ENCODE measurements around the gene UGP2.
A peak's percentile ranks its signal among the peaks of the same experiment; 100 is the strongest.
"Not testable (repeated sequence)": the region's sequence is repeated elsewhere in the genome, so short reads cannot be mapped to it uniquely, and the experiment has no call there.

Gene UGP2

DNA sequence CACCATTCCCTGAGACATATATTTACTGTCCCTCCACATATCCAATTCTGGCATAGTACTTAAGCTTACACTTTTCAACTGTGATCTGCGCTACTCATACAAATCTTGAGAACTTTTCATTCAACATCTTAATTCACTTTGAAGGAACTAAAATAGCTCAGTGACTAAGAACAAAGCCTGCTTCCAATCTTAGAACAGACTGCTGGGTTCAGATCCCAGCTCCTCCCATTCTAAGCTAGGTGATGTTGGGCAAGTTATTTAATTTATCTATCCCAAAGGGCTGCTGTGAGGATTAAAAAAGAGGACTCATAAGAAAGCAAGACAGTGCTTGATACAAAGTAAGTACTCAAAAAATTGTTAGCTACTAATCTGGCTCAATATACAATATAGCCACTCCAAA is 57.9 kb downstream of the UGP2 start:
- DNase-seq, result no peak

DNA sequence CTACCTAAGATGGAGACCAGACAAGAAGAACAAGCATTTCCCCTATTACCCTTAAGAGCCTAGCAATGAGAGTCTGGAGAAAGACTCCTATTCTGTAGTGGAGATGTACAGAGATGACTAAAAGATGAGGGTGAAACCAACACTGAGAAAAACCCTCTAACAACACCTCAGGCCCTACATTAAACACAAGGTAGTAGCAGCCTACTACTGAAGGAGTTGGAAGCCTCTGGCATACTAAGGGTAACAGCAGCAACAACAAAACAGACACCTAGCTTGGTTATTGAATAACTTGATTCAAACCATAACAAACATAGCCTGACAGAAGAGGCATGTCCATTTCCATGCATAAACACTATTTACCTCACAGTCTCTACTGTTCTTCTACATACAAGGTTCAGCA is 60.5 kb downstream of the UGP2 start:
- DNase-seq, result no peak

DNA sequence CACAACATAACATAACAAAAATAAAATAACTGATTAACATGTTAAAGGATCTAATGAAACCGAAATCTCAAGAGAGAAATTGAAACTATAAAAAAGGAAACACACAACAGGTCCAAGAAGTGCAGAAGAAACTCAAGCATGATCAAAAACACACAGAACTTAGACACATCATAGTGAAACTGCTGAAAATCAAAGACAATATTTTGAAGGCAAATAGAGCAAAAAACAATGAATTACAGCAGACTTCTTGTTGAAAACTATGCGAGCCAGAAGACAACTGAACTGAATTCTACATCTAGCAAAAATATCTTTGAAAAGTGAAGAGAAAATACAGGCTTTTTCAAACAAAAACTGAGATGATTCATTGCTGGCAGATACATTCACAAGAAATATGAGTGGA is 61.3 kb downstream of the UGP2 start:
- DNase-seq, result peak; percentile 30

DNA sequence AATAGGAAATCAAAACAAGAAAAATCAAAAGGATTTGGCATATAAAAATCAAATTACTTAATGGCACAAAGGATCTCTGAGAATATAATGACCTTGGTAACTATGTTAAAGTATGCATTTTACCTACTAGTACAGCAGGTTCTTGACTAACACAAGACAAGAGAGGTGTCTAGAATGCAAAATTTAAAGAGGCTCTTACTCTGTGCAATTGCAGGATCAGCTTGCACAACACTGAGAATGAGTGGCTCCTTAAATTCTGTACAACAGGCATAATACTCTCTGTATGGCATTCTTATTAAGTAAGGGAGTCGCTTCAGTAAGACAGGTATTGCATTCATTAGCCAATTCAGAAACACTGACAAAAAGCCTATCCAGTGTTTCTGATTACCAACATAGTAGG is 72.6 kb downstream of the UGP2 start:
- DNase-seq, result no peak

DNA sequence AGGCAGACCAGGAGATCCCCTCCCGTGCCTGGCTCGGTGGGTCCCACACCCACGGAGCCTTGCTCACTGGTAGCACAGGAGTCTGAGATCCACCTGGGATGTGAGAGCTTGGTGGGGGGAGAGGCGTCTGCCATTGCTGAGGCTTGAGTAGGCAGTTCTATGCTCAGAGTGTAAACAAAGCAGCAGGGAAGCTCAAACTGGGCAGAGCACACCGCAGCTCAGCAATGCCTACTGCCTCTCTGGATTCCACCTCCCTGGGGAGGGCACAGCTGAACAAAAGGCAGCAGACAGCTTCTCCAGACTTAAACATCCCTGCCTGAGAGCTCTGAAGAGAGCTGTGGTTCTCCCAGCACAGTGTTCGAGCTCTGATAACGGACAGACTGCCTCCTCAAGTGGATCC is 85.1 kb downstream of the UGP2 start:
- no peak for DNase-seq

DNA sequence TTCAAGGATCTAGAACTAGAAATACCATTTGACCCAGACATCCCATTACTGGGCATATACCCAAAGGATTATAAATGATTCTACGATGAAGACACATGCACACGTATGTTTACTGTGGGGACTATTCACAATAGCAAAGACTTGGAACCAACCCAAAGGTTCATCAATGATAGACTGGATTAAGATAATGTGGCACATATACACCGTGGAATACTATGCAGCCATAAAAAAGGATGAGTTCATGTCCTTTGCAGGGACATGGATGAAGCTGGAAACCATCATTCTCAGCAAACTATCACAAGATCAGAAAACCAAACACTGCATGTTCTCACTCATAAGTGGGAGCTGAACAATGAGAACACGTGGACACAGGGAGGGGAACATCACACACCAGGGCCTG is 90.4 kb downstream of the UGP2 start:
- not testable (repeated sequence) for DNase-seq

All from inflammatory macrophage treated with lipopolysaccharide for 4 hours (primary cell).